A549 (cell line): ENCODE results near the gene AQP6.

Experiments used
- BHLHE40 ChIP-seq: IDR thresholded peaks from 2 replicates; pipeline ENCODE4 v1.6.1; 2012; ENCODE audit warnings: low read depth, low read length, inconsistent platforms
- POLR2A ChIP-seq: IDR thresholded peaks from 2 replicates; pipeline ENCODE4 v1.6.1; 2012; ENCODE audit warnings: mild to moderate bottlenecking, low read length
- RCOR1 ChIP-seq: fragments of 150-350 bp; IDR thresholded peaks from 2 replicates; pipeline ENCODE4 v1.6.1; 2014; ENCODE audit warnings: antibody characterized with exemption, low read length, low read depth
- ZFP36 ChIP-seq: fragments of 450-650 bp; IDR thresholded peaks from 2 replicates; pipeline ENCODE4 v1.6.1; 2014; ENCODE audit warnings: borderline replicate concordance; ENCODE audit not compliant: partially characterized antibody
- TF ChIP-seq, protein P1 (sequence below): fragments of >200 bp; sonication (Bioruptor Twin); formaldehyde crosslinking; IDR thresholded peaks from 3 replicates; pipeline ENCODE4 v1.5.1; 2016

DNA sequence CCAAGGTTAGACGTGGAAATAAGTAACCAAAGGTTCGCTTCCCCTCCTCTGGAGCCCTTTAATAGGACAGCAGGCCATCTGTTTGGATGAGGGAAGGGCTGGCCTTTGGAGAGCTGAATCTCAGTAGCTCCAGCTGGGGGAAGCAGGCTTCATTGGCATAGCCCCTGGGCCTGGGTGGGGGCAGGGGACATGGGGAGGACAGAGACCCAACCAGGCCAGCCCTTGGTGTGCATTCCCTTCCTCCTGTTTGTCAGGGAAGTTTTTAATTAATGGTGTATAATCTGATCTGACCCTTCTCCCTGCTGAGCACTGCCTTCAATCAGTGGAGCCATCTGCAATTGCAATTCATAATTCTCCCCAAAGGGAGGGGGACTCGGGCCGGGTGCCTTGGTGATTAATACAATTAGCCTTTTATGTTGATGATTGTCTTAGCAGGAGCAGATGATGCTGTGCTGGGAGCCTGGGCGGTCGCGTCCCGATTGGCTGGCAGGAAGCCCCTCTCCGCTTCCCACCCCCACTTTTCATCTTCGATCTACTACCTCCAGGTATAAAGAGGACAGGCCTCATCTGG lies 6.4 kb downstream of the AQP6 start:
- TF ChIP-seq ZFP36 = no peak
- TF ChIP-seq, protein P1, sequence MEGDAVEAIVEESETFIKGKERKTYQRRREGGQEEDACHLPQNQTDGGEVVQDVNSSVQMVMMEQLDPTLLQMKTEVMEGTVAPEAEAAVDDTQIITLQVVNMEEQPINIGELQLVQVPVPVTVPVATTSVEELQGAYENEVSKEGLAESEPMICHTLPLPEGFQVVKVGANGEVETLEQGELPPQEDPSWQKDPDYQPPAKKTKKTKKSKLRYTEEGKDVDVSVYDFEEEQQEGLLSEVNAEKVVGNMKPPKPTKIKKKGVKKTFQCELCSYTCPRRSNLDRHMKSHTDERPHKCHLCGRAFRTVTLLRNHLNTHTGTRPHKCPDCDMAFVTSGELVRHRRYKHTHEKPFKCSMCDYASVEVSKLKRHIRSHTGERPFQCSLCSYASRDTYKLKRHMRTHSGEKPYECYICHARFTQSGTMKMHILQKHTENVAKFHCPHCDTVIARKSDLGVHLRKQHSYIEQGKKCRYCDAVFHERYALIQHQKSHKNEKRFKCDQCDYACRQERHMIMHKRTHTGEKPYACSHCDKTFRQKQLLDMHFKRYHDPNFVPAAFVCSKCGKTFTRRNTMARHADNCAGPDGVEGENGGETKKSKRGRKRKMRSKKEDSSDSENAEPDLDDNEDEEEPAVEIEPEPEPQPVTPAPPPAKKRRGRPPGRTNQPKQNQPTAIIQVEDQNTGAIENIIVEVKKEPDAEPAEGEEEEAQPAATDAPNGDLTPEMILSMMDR = no peak
- no peak for TF ChIP-seq POLR2A
- TF ChIP-seq RCOR1 = no peak
- no peak for TF ChIP-seq BHLHE40
